Liver (tissue), 3 donors: ENCODE results near the gene AGPAT4.

Source experiments
- EGR1 ChIP-seq, 2 donors: IDR thresholded peaks; 2 replicates each; pipeline ENCODE4 v1.6.1; 2016 to 2018; ENCODE audit warnings: antibody characterized with exemption in 2 of 2, low read depth in 2 of 2
- FOXA1 ChIP-seq: IDR thresholded peaks from 2 replicates; pipeline ENCODE4 v1.6.1; 2016; ENCODE audit warnings: antibody characterized with exemption
- GABPA ChIP-seq, 2 donors: IDR thresholded peaks in 1 of 2; conservative IDR thresholded peaks in 1 of 2; 2 replicates each; pipeline ENCODE4 v1.6.1; 2016; ENCODE audit warnings: antibody characterized with exemption in 2 of 2, mild to moderate bottlenecking in 1 of 2, moderate library complexity in 1 of 2
- HNF4G ChIP-seq: IDR thresholded peaks from 2 replicates; pipeline ENCODE4 v1.6.1; 2016; ENCODE audit warnings: antibody characterized with exemption
- RAD21 ChIP-seq, 2 donors: IDR thresholded peaks; 2 replicates each; pipeline ENCODE4 v1.6.1; 2016; ENCODE audit warnings: antibody characterized with exemption in 2 of 2, mild to moderate bottlenecking in 2 of 2
- RXRA ChIP-seq, 2 donors: IDR thresholded peaks; 2 replicates each; pipeline ENCODE4 v1.6.1; 2017 to 2018; ENCODE audit warnings: antibody characterized with exemption in 2 of 2, mild to moderate bottlenecking in 1 of 2
- SP1 ChIP-seq: IDR thresholded peaks from 2 replicates; pipeline ENCODE4 v1.6.1; 2018; ENCODE audit warnings: antibody characterized with exemption, mild to moderate bottlenecking
- TAF1 ChIP-seq: conservative IDR thresholded peaks from 2 replicates; pipeline ENCODE4 v1.6.1; 2016; ENCODE audit warnings: antibody characterized with exemption, mild to moderate bottlenecking
- YY1 ChIP-seq: IDR thresholded peaks from 2 replicates; pipeline ENCODE4 v1.6.1; 2016; ENCODE audit warnings: antibody characterized with exemption, mild to moderate bottlenecking
- TF ChIP-seq, protein P1 (sequence below): fragments of 150-350 bp; IDR thresholded peaks from 2 replicates; pipeline ENCODE4 v1.5.1; 2017; ENCODE audit warnings: improper control_type of control experiment, low read depth, low read length; ENCODE audit not compliant: missing input control
- TF ChIP-seq, protein P2 (sequence below): IDR thresholded peaks from 2 replicates; pipeline ENCODE4 v1.6.1; 2016; ENCODE audit warnings: antibody characterized with exemption, mild to moderate bottlenecking
- TF ChIP-seq, protein P3 (sequence below): IDR thresholded peaks from 2 replicates; pipeline ENCODE4 v1.6.1; 2016; ENCODE audit warnings: antibody characterized with exemption
- TF ChIP-seq, protein P4 (sequence below): IDR thresholded peaks from 2 replicates; pipeline ENCODE4 v1.6.1; 2016; ENCODE audit warnings: antibody characterized with exemption
- TF ChIP-seq, protein P5 (sequence below): IDR thresholded peaks from 2 replicates; pipeline ENCODE4 v1.6.1; 2016; ENCODE audit warnings: antibody characterized with exemption
- donor health status: healthy.
- donor health status: healthy.

DNA sequence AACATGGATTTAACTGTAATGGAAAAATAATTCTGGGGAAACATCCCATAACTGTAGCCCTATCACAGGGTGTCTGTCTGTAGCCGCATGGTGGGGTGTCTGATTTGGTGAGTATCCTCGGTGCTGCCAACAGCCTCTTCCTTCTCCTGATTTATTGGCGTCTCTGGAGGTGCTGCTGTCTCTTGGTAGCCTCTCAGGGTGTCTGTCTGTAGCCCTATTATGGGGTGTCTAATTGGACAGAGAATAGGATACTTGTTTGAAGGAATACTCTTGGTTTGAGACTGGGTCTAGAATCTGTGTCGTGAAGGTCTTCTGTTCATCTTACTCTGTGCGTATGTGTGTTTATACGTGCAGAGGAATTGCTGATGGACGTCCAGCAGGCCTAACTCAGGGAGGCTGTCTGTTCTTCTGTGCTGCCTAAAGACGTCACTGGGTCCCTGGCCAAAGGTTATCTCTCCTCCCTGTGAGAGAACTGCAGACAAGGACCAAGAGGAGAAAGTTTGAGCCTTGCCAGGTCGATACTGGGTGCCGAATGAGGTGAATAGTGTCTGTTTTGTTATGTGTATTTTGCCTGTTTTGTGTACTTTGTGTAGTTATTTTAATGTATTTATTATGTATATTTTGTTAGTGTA, 18.9 kb upstream of the AGPAT4 start:
- TF ChIP-seq, protein P1, sequence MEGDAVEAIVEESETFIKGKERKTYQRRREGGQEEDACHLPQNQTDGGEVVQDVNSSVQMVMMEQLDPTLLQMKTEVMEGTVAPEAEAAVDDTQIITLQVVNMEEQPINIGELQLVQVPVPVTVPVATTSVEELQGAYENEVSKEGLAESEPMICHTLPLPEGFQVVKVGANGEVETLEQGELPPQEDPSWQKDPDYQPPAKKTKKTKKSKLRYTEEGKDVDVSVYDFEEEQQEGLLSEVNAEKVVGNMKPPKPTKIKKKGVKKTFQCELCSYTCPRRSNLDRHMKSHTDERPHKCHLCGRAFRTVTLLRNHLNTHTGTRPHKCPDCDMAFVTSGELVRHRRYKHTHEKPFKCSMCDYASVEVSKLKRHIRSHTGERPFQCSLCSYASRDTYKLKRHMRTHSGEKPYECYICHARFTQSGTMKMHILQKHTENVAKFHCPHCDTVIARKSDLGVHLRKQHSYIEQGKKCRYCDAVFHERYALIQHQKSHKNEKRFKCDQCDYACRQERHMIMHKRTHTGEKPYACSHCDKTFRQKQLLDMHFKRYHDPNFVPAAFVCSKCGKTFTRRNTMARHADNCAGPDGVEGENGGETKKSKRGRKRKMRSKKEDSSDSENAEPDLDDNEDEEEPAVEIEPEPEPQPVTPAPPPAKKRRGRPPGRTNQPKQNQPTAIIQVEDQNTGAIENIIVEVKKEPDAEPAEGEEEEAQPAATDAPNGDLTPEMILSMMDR: no peak
- TF ChIP-seq YY1: no peak
- TF ChIP-seq, protein P2, sequence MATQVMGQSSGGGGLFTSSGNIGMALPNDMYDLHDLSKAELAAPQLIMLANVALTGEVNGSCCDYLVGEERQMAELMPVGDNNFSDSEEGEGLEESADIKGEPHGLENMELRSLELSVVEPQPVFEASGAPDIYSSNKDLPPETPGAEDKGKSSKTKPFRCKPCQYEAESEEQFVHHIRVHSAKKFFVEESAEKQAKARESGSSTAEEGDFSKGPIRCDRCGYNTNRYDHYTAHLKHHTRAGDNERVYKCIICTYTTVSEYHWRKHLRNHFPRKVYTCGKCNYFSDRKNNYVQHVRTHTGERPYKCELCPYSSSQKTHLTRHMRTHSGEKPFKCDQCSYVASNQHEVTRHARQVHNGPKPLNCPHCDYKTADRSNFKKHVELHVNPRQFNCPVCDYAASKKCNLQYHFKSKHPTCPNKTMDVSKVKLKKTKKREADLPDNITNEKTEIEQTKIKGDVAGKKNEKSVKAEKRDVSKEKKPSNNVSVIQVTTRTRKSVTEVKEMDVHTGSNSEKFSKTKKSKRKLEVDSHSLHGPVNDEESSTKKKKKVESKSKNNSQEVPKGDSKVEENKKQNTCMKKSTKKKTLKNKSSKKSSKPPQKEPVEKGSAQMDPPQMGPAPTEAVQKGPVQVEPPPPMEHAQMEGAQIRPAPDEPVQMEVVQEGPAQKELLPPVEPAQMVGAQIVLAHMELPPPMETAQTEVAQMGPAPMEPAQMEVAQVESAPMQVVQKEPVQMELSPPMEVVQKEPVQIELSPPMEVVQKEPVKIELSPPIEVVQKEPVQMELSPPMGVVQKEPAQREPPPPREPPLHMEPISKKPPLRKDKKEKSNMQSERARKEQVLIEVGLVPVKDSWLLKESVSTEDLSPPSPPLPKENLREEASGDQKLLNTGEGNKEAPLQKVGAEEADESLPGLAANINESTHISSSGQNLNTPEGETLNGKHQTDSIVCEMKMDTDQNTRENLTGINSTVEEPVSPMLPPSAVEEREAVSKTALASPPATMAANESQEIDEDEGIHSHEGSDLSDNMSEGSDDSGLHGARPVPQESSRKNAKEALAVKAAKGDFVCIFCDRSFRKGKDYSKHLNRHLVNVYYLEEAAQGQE: no peak
- no peak for TF ChIP-seq TAF1
- TF ChIP-seq, protein P3, sequence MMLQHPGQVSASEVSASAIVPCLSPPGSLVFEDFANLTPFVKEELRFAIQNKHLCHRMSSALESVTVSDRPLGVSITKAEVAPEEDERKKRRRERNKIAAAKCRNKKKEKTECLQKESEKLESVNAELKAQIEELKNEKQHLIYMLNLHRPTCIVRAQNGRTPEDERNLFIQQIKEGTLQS: no peak
- TF ChIP-seq RAD21 (IDR thresholded peaks at IDR 0.05): no peak
- no peak for TF ChIP-seq GABPA (IDR thresholded peaks at IDR 0.05 in 1 of 2, conservative IDR thresholded peaks at IDR 0.05 in 1 of 2)
- TF ChIP-seq RXRA (IDR thresholded peaks at IDR 0.05): no peak
- TF ChIP-seq, protein P4, sequence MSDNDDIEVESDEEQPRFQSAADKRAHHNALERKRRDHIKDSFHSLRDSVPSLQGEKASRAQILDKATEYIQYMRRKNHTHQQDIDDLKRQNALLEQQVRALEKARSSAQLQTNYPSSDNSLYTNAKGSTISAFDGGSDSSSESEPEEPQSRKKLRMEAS: no peak
- TF ChIP-seq, protein P5, sequence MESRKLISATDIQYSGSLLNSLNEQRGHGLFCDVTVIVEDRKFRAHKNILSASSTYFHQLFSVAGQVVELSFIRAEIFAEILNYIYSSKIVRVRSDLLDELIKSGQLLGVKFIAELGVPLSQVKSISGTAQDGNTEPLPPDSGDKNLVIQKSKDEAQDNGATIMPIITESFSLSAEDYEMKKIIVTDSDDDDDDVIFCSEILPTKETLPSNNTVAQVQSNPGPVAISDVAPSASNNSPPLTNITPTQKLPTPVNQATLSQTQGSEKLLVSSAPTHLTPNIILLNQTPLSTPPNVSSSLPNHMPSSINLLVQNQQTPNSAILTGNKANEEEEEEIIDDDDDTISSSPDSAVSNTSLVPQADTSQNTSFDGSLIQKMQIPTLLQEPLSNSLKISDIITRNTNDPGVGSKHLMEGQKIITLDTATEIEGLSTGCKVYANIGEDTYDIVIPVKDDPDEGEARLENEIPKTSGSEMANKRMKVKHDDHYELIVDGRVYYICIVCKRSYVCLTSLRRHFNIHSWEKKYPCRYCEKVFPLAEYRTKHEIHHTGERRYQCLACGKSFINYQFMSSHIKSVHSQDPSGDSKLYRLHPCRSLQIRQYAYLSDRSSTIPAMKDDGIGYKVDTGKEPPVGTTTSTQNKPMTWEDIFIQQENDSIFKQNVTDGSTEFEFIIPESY: no peak
- TF ChIP-seq SP1: no peak
- TF ChIP-seq FOXA1: no peak
- no peak for TF ChIP-seq HNF4G
- no peak for TF ChIP-seq EGR1 (IDR thresholded peaks at IDR 0.05; ENCODE audit: low read depth in 2 of 2)
